Keratinocyte (primary cell): Measurements from ENCODE around the gene NTF4. TPM values are rescaled to one million over a fixed set of nuclear protein-coding genes. Genes with fewer than 3 reads are reported as not detected.

Source experiments
- DNase-seq: peaks from one replicate; pipeline ENCODE4 v3.0.0-alpha.2; 2011; ENCODE audit warnings: low read depth, missing footprints, low spot score
- FAIRE-seq: peaks from 2 replicates; lab custom pipeline; 2011; peaks lifted over from hg19 to GRCh38; lab: Jason Lieb, UNC
- H2AFZ ChIP-seq: 2 replicates; pipeline ENCODE4 v1.6.0; 2012; ENCODE audit warnings: low read length, control low read depth, inconsistent platforms; ENCODE audit not compliant: control insufficient read depth
- H3K27ac ChIP-seq: 2 replicates; pipeline ENCODE4 v1.5.1; 2011; ENCODE audit warnings: low read length; ENCODE audit not compliant: control insufficient read depth, insufficient read depth
- H3K27me3 ChIP-seq: 3 replicates; pipeline ENCODE4 v1.6.0; 2011; ENCODE audit warnings: low read length; ENCODE audit not compliant: control insufficient read depth, insufficient read depth; ENCODE audit errors: extremely low read depth
- H3K36me3 ChIP-seq, 2 experiments: 2 replicates in 1 of 2; 3 replicates in 1 of 2; pipeline ENCODE4 v1.5.1; 2011; ENCODE audit warnings: low read length in 2 of 2, mild to moderate bottlenecking in 1 of 2; ENCODE audit not compliant: control insufficient read depth in 2 of 2, insufficient read depth in 2 of 2; ENCODE audit errors: extremely low read depth in 1 of 2
- H3K4me1 ChIP-seq: 3 replicates; pipeline ENCODE4 v1.5.1; 2011; ENCODE audit warnings: low read length; ENCODE audit not compliant: control insufficient read depth, insufficient read depth; ENCODE audit errors: extremely low read depth
- H3K4me2 ChIP-seq: 3 replicates; pipeline ENCODE4 v1.6.0; 2011; ENCODE audit warnings: low read depth, low read length; ENCODE audit not compliant: control insufficient read depth, insufficient read depth; ENCODE audit errors: extremely low read depth
- H3K4me3 ChIP-seq, 3 experiments: fragments of 200-600 bp in 1 of 3; sonication (generic) in 1 of 3; 2 replicates in 2 of 3; 3 replicates in 1 of 3; pipeline ENCODE4 v1.5.1; 2011 to 2016; ENCODE audit warnings: low read length in 3 of 3, mild to moderate bottlenecking in 3 of 3, control low read depth in 2 of 3, inconsistent platforms in 1 of 3, low read depth in 1 of 3, mixed read lengths in 1 of 3, mixed run types in 1 of 3, moderate library complexity in 1 of 3; ENCODE audit not compliant: control insufficient read depth in 2 of 3, insufficient read depth in 2 of 3; ENCODE audit errors: extremely low read depth in 1 of 3
- H3K79me2 ChIP-seq: 2 replicates; pipeline ENCODE4 v1.6.0; 2012; ENCODE audit warnings: low read length; ENCODE audit not compliant: control insufficient read depth, insufficient read depth
- H3K9ac ChIP-seq: 3 replicates; pipeline ENCODE4 v1.6.0; 2011; ENCODE audit warnings: low read length; ENCODE audit not compliant: control insufficient read depth, insufficient read depth; ENCODE audit errors: extremely low read depth
- H3K9me1 ChIP-seq: 3 replicates; pipeline ENCODE4 v1.6.0; 2011; ENCODE audit warnings: low read length; ENCODE audit not compliant: control insufficient read depth, insufficient read depth; ENCODE audit errors: extremely low read depth
- H3K9me3 ChIP-seq: 2 replicates; pipeline ENCODE4 v1.5.1; 2012; ENCODE audit warnings: low read depth, low read length; ENCODE audit not compliant: control insufficient read depth
- H4K20me1 ChIP-seq: 3 replicates; pipeline ENCODE4 v1.6.0; 2011; ENCODE audit warnings: low read length; ENCODE audit not compliant: control insufficient read depth, insufficient read depth; ENCODE audit errors: extremely low read depth
- CTCF ChIP-seq, 3 experiments: IDR thresholded peaks in 1 of 3; conservative IDR thresholded peaks in 1 of 3; optimal IDR thresholded peaks in 1 of 3; 2 replicates in 2 of 3; 3 replicates in 1 of 3; pipeline versions ENCODE3 to v1.5.1; 2011; ENCODE audit warnings: low read length in 3 of 3, mild to moderate bottlenecking in 3 of 3, moderate library complexity in 2 of 3, control low read depth in 1 of 3, inconsistent platforms in 1 of 3; ENCODE audit not compliant: insufficient read depth in 2 of 3; ENCODE audit errors: extremely low read depth in 1 of 3
- EZH2 ChIP-seq: IDR thresholded peaks from one replicate; pipeline ENCODE4 v1.6.1; 2012; ENCODE audit warnings: inconsistent platforms, mild to moderate bottlenecking, low read length, moderate library complexity
- dilution Hi-C: fragments of 300-500 bp; cut with MboI; formaldehyde crosslinking; loops from one replicate; pipeline ENCODE4 v1.7.0; 2020; ENCODE audit warnings: low sequenced_read_pairs; ENCODE audit not compliant: extremely low pct_ligation_motif_present
- polyA plus RNA-seq, 5 experiments: library from polyadenylated mRNA; depleted of rRNA in 3 of 5; stranded (reverse) in 3 of 5; stranded (forward) in 1 of 5; unstranded in 1 of 5; fragments of >200 nt; gene quantifications; 1 replicate in 1 of 5; 2 replicates in 3 of 5; 3 replicates in 1 of 5; pipeline versions ENCODE4 v1.2.1 to v1.2.3, GENCODE V29; 2011 to 2012; ENCODE audit warnings: missing spikeins in 2 of 5, low read depth in 1 of 5, low replicate concordance in 1 of 5

NTF4 gene
- polyA plus RNA-seq, 1 donor (not counting 4 experiments of a cell fraction or from before 2014, with no cell fraction given), result 8.3 TPM

- no peak overlapping the region for H3K9ac ChIP-seq
- peaks cover 18% of the 10 kb centered on the region for H3K4me1 ChIP-seq
- peaks cover 11% of the 10 kb centered on the region for H3K27me3 ChIP-seq
- TF ChIP-seq EZH2, result no peak
- no peak for TF ChIP-seq CTCF (optimal IDR thresholded peaks at IDR 0.05 in 1 of 3, IDR thresholded peaks at IDR 0.05 in 1 of 3, conservative IDR thresholded peaks at IDR 0.05 in 1 of 3; ENCODE audit: extremely low read depth in 1 of 3, insufficient read depth in 2 of 3, low read length in 3 of 3)
- DNase-seq (no peak), FAIRE-seq (no peak)
- no peak overlapping the region for H3K4me3 ChIP-seq
- H2AFZ ChIP-seq, result no peak overlapping the region
- dilution Hi-C loops, result no loop called here
- H3K79me2 ChIP-seq, result no peaks in the 10 kb centered on the region
- H3K9me3 ChIP-seq, result no peaks in the 10 kb centered on the region
- H4K20me1 ChIP-seq, result no peaks in the 10 kb centered on the region
- H3K4me2 ChIP-seq, result no peak overlapping the region
- no peak overlapping the region for H3K27ac ChIP-seq
- H3K9me1 ChIP-seq, result no peaks in the 10 kb centered on the region
- H3K36me3 ChIP-seq, result peaks cover 6 to 18% of the 10 kb centered on the region in 2 experiments
Measured at GRCh38 chr19:49016067-49016839, 48.4 kb downstream of the NTF4 start.

- Histone ChIP-seq H3K4me2 (no peak overlapping the region), H3K4me3 (no peak overlapping the region), H3K9me1 (no peaks in the 10 kb centered on the region), H3K27ac (no peak overlapping the region), H4K20me1 (no peaks in the 10 kb centered on the region), H3K79me2 (no peaks in the 10 kb centered on the region), H2AFZ (no peak overlapping the region), H3K9ac (no peak overlapping the region), H3K9me3 (no peaks in the 10 kb centered on the region), H3K36me3 (peaks cover 15 to 26% of the 10 kb centered on the region in 2 experiments), H3K27me3 (no peaks in the 10 kb centered on the region), H3K4me1 (peaks cover 18% of the 10 kb centered on the region)
- FAIRE-seq (no peak), DNase-seq (no peak)
- dilution Hi-C loops, result no loop called here
- no peak for TF ChIP-seq EZH2
- TF ChIP-seq CTCF (optimal IDR thresholded peaks at IDR 0.05 in 1 of 3, IDR thresholded peaks at IDR 0.05 in 1 of 3, conservative IDR thresholded peaks at IDR 0.05 in 1 of 3; ENCODE audit: extremely low read depth in 1 of 3, insufficient read depth in 2 of 3, low read length in 3 of 3), result no peak
Measured at GRCh38 chr19:49014870-49015255, 49.8 kb downstream of the NTF4 start.
